ENCODE data around the gene FBXO15.

DNA sequence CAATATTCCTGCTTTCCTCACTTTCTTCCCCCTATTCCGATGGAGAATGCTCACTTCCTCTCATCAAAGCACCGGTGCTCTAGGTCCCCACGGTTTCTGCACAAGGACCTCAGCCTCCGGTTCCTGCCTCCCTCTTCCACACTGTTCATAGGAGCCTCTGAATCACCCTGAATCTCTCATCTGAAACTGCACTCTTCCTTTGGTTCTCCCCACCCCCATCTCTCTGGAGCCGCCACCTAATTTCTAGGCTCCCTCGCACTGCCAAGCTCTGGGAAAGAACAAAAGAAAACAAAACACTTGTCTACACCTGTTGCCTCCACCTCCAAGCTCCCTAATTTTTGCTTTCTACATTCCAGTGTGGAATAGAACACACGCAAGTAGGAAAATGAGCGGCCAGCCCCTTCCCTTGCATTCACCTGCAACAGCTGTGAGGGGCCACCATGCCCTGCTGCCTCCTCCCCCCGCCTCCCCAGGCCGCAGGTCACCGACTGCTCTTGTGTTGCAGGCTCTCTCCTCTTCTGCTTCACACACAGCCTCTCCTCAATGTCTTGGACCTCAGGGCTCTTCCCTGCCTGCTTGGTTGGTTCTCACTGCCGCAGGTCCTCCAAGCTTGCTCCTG is 9.6 kb downstream of the FBXO15 start:
- TF ChIP-seq, protein P1, sequence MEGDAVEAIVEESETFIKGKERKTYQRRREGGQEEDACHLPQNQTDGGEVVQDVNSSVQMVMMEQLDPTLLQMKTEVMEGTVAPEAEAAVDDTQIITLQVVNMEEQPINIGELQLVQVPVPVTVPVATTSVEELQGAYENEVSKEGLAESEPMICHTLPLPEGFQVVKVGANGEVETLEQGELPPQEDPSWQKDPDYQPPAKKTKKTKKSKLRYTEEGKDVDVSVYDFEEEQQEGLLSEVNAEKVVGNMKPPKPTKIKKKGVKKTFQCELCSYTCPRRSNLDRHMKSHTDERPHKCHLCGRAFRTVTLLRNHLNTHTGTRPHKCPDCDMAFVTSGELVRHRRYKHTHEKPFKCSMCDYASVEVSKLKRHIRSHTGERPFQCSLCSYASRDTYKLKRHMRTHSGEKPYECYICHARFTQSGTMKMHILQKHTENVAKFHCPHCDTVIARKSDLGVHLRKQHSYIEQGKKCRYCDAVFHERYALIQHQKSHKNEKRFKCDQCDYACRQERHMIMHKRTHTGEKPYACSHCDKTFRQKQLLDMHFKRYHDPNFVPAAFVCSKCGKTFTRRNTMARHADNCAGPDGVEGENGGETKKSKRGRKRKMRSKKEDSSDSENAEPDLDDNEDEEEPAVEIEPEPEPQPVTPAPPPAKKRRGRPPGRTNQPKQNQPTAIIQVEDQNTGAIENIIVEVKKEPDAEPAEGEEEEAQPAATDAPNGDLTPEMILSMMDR (IDR thresholded peaks at IDR 0.05; ENCODE audit: low read depth, low read length), result no peak
- TF ChIP-seq EZH2phosphoT487 (IDR thresholded peaks at IDR 0.05; ENCODE audit: low read depth), result no peak
